ENCODE results near the gene FAM149B1.

FAM149B1 gene

GRCh38 chr10:73226663-73227062, 58.7 kb downstream of the FAM149B1 start:
- Histone ChIP-seq H3K4me3 (ENCODE audit: low read length in 2 of 2) (no peak overlapping the region), H3K9ac (ENCODE audit: low read depth in 1 of 2, low read length in 2 of 2) (no peak overlapping the region), H3K27me3 (ENCODE audit: control insufficient read depth in 2 of 2, insufficient read depth in 2 of 2, low read length in 2 of 2) (no peaks in the 10 kb centered on the region), H3K4me1 (ENCODE audit: control insufficient read depth in 2 of 2, insufficient read depth in 2 of 2, low read length in 2 of 2) (no peaks in the 10 kb centered on the region), H3K9me3 (ENCODE audit: control insufficient read depth in 2 of 2, low read length in 2 of 2) (no peaks in the 10 kb centered on the region), H3K36me3 (ENCODE audit: control insufficient read depth in 2 of 2, insufficient read depth in 2 of 2, low read length in 2 of 2) (peaks cover 0 to 7% of the 10 kb centered on the region in 2 donors), H3K27ac (ENCODE audit: low read depth in 2 of 2, low read length in 2 of 2) (no peak overlapping the region)

- H3K9me3 ChIP-seq (ENCODE audit: control insufficient read depth in 2 of 2, low read length in 2 of 2), result no peaks in the 10 kb centered on the region
- no peak overlapping the region for H3K4me3 ChIP-seq (ENCODE audit: low read length in 2 of 2)
- H3K4me1 ChIP-seq (ENCODE audit: control insufficient read depth in 2 of 2, insufficient read depth in 2 of 2, low read length in 2 of 2), result no peaks in the 10 kb centered on the region
- H3K27me3 ChIP-seq (ENCODE audit: control insufficient read depth in 2 of 2, insufficient read depth in 2 of 2, low read length in 2 of 2), result no peaks in the 10 kb centered on the region
- peaks cover 0 to 12% of the 10 kb centered on the region in 2 donors for H3K36me3 ChIP-seq (ENCODE audit: control insufficient read depth in 2 of 2, insufficient read depth in 2 of 2, low read length in 2 of 2)
- H3K9ac ChIP-seq (ENCODE audit: low read depth in 1 of 2, low read length in 2 of 2), result no peak overlapping the region
- H3K27ac ChIP-seq (ENCODE audit: low read depth in 2 of 2, low read length in 2 of 2), result no peak overlapping the region
These were observed 60.3 kb downstream of the FAM149B1 start for GRCh38 chr10:73228247-73228646.

- no peaks in the 10 kb centered on the region for H3K9me3 ChIP-seq (ENCODE audit: control insufficient read depth in 2 of 2, low read length in 2 of 2)
- H3K4me1 ChIP-seq (ENCODE audit: control insufficient read depth in 2 of 2, insufficient read depth in 2 of 2, low read length in 2 of 2), result no peaks in the 10 kb centered on the region
- H3K4me3 ChIP-seq (ENCODE audit: low read length in 2 of 2), result no peak overlapping the region
- no peaks in the 10 kb centered on the region for H3K27me3 ChIP-seq (ENCODE audit: control insufficient read depth in 2 of 2, insufficient read depth in 2 of 2, low read length in 2 of 2)
- no peak overlapping the region for H3K9ac ChIP-seq (ENCODE audit: low read depth in 1 of 2, low read length in 2 of 2)
- no peak overlapping the region for H3K27ac ChIP-seq (ENCODE audit: low read depth in 2 of 2, low read length in 2 of 2)
- H3K36me3 ChIP-seq (ENCODE audit: control insufficient read depth in 2 of 2, insufficient read depth in 2 of 2, low read length in 2 of 2), result peaks cover 5 to 16% of the 10 kb centered on the region in 2 donors
These were observed 61.6 kb downstream of the FAM149B1 start for GRCh38 chr10:73229567-73229966.

GRCh38 chr10:73232887-73233286, 65.0 kb downstream of the FAM149B1 start:
- no peak overlapping the region for H3K9ac ChIP-seq (ENCODE audit: low read depth in 1 of 2, low read length in 2 of 2)
- no peak overlapping the region for H3K27ac ChIP-seq (ENCODE audit: low read depth in 2 of 2, low read length in 2 of 2)
- H3K36me3 ChIP-seq (ENCODE audit: control insufficient read depth in 2 of 2, insufficient read depth in 2 of 2, low read length in 2 of 2), result peaks cover 11 to 23% of the 10 kb centered on the region in 2 donors
- H3K4me3 ChIP-seq (ENCODE audit: low read length in 2 of 2), result no peak overlapping the region
- no peaks in the 10 kb centered on the region for H3K9me3 ChIP-seq (ENCODE audit: control insufficient read depth in 2 of 2, low read length in 2 of 2)
- H3K4me1 ChIP-seq (ENCODE audit: control insufficient read depth in 2 of 2, insufficient read depth in 2 of 2, low read length in 2 of 2), result no peaks in the 10 kb centered on the region
- H3K27me3 ChIP-seq (ENCODE audit: control insufficient read depth in 2 of 2, insufficient read depth in 2 of 2, low read length in 2 of 2), result no peaks in the 10 kb centered on the region

GRCh38 chr10:73233883-73234282, 66.0 kb downstream of the FAM149B1 start:
- H3K4me3 ChIP-seq (ENCODE audit: low read length in 2 of 2), result no peak overlapping the region
- peaks cover 12 to 23% of the 10 kb centered on the region in 2 donors for H3K36me3 ChIP-seq (ENCODE audit: control insufficient read depth in 2 of 2, insufficient read depth in 2 of 2, low read length in 2 of 2)
- no peaks in the 10 kb centered on the region for H3K4me1 ChIP-seq (ENCODE audit: control insufficient read depth in 2 of 2, insufficient read depth in 2 of 2, low read length in 2 of 2)
- H3K27me3 ChIP-seq (ENCODE audit: control insufficient read depth in 2 of 2, insufficient read depth in 2 of 2, low read length in 2 of 2), result no peaks in the 10 kb centered on the region
- no peak overlapping the region for H3K27ac ChIP-seq (ENCODE audit: low read depth in 2 of 2, low read length in 2 of 2)
- no peak overlapping the region for H3K9ac ChIP-seq (ENCODE audit: low read depth in 1 of 2, low read length in 2 of 2)
- H3K9me3 ChIP-seq (ENCODE audit: control insufficient read depth in 2 of 2, low read length in 2 of 2), result no peaks in the 10 kb centered on the region

- no peak overlapping the region for H3K27ac ChIP-seq (ENCODE audit: low read depth in 2 of 2, low read length in 2 of 2)
- H3K4me1 ChIP-seq (ENCODE audit: control insufficient read depth in 2 of 2, insufficient read depth in 2 of 2, low read length in 2 of 2), result no peaks in the 10 kb centered on the region
- H3K36me3 ChIP-seq (ENCODE audit: control insufficient read depth in 2 of 2, insufficient read depth in 2 of 2, low read length in 2 of 2), result peaks cover 16 to 24% of the 10 kb centered on the region in 2 donors
- H3K27me3 ChIP-seq (ENCODE audit: control insufficient read depth in 2 of 2, insufficient read depth in 2 of 2, low read length in 2 of 2), result no peaks in the 10 kb centered on the region
- H3K9ac ChIP-seq (ENCODE audit: low read depth in 1 of 2, low read length in 2 of 2), result no peak overlapping the region
- H3K9me3 ChIP-seq (ENCODE audit: control insufficient read depth in 2 of 2, low read length in 2 of 2), result no peaks in the 10 kb centered on the region
- no peak overlapping the region for H3K4me3 ChIP-seq (ENCODE audit: low read length in 2 of 2)
These were observed 66.8 kb downstream of the FAM149B1 start for GRCh38 chr10:73234695-73235094.

GRCh38 chr10:73238990-73239566, 71.2 kb downstream of the FAM149B1 start:
- no peak overlapping the region for H3K9ac ChIP-seq (ENCODE audit: low read depth in 1 of 2, low read length in 2 of 2)
- no peaks in the 10 kb centered on the region for H3K4me1 ChIP-seq (ENCODE audit: control insufficient read depth in 2 of 2, insufficient read depth in 2 of 2, low read length in 2 of 2)
- H3K27ac ChIP-seq (ENCODE audit: low read depth in 2 of 2, low read length in 2 of 2), result no peak overlapping the region
- no peaks in the 10 kb centered on the region for H3K9me3 ChIP-seq (ENCODE audit: control insufficient read depth in 2 of 2, low read length in 2 of 2)
- H3K27me3 ChIP-seq (ENCODE audit: control insufficient read depth in 2 of 2, insufficient read depth in 2 of 2, low read length in 2 of 2), result no peaks in the 10 kb centered on the region
- H3K36me3 ChIP-seq (ENCODE audit: control insufficient read depth in 2 of 2, insufficient read depth in 2 of 2, low read length in 2 of 2), result peaks cover 38% of the 10 kb centered on the region in 2 donors
- H3K4me3 ChIP-seq (ENCODE audit: low read length in 2 of 2), result no peak overlapping the region

- Histone ChIP-seq H3K36me3 (ENCODE audit: control insufficient read depth in 2 of 2, insufficient read depth in 2 of 2, low read length in 2 of 2) (peaks cover 38 to 43% of the 10 kb centered on the region in 2 donors), H3K4me3 (ENCODE audit: low read length in 2 of 2) (no peak overlapping the region), H3K27me3 (ENCODE audit: control insufficient read depth in 2 of 2, insufficient read depth in 2 of 2, low read length in 2 of 2) (no peaks in the 10 kb centered on the region), H3K27ac (ENCODE audit: low read depth in 2 of 2, low read length in 2 of 2) (no peak overlapping the region), H3K4me1 (ENCODE audit: control insufficient read depth in 2 of 2, insufficient read depth in 2 of 2, low read length in 2 of 2) (peaks cover 0 to 1% of the 10 kb centered on the region in 2 donors), H3K9me3 (ENCODE audit: control insufficient read depth in 2 of 2, low read length in 2 of 2) (no peaks in the 10 kb centered on the region), H3K9ac (ENCODE audit: low read depth in 1 of 2, low read length in 2 of 2) (no peak overlapping the region)
These were observed 72.0 kb downstream of the FAM149B1 start for GRCh38 chr10:73239908-73240307.

GRCh38 chr10:73244866-73245477, 77.1 kb downstream of the FAM149B1 start:
- Histone ChIP-seq H3K4me1 (ENCODE audit: control insufficient read depth in 2 of 2, insufficient read depth in 2 of 2, low read length in 2 of 2) (peaks cover 15% of the 10 kb centered on the region in 2 donors), H3K27ac (ENCODE audit: low read depth in 2 of 2, low read length in 2 of 2) (no peak overlapping the region), H3K27me3 (ENCODE audit: control insufficient read depth in 2 of 2, insufficient read depth in 2 of 2, low read length in 2 of 2) (no peaks in the 10 kb centered on the region), H3K4me3 (ENCODE audit: low read length in 2 of 2) (peak overlapping the region in 1 of 2 donors; percentile 91), H3K36me3 (ENCODE audit: control insufficient read depth in 2 of 2, insufficient read depth in 2 of 2, low read length in 2 of 2) (peaks cover 31 to 42% of the 10 kb centered on the region in 2 donors), H3K9me3 (ENCODE audit: control insufficient read depth in 2 of 2, low read length in 2 of 2) (no peaks in the 10 kb centered on the region), H3K9ac (ENCODE audit: low read depth in 1 of 2, low read length in 2 of 2) (no peak overlapping the region)

GRCh38 chr10:73246322-73246645, 78.4 kb downstream of the FAM149B1 start:
- peak overlapping the region; percentile 84 to 90 for H3K27ac ChIP-seq (ENCODE audit: low read depth in 2 of 2, low read length in 2 of 2)
- no peaks in the 10 kb centered on the region for H3K27me3 ChIP-seq (ENCODE audit: control insufficient read depth in 2 of 2, insufficient read depth in 2 of 2, low read length in 2 of 2)
- H3K4me3 ChIP-seq (ENCODE audit: low read length in 2 of 2), result peak overlapping the region; percentile 71 to 91
- no peaks in the 10 kb centered on the region for H3K9me3 ChIP-seq (ENCODE audit: control insufficient read depth in 2 of 2, low read length in 2 of 2)
- peak overlapping the region; percentile 73 for H3K9ac ChIP-seq (ENCODE audit: low read depth in 1 of 2, low read length in 2 of 2)
- peaks cover 15 to 18% of the 10 kb centered on the region in 2 donors for H3K4me1 ChIP-seq (ENCODE audit: control insufficient read depth in 2 of 2, insufficient read depth in 2 of 2, low read length in 2 of 2)
- peaks cover 30 to 41% of the 10 kb centered on the region in 2 donors for H3K36me3 ChIP-seq (ENCODE audit: control insufficient read depth in 2 of 2, insufficient read depth in 2 of 2, low read length in 2 of 2)

Data from mucosa of rectum (tissue), 2 donors.